ENCODE measurements around the gene FLG2.
"Not testable (repeated sequence)": the region's sequence is repeated elsewhere in the genome, so short reads cannot be mapped to it uniquely, and the experiment has no call there.

The FLG2 gene

DNA sequence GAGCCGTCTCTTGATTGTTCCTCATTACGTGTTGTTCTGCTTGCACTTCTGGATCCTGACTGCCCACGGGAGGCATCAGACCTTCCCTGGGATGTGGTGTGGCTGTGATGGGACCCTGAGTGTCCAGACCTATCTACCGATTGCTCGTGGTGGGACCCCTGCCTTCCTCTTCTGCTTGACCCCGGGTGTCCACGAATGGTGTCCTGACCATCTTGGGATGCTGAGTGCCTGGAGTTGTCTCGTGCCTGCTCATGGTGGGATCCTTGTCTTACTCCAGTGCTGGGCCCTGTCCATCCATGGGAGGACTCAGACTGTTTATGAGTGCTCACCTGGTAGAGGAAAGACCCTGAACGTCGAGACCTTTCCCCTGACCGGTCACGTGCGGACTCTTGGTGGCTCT is 47.6 kb downstream of the FLG2 start:
- DNase-seq (ENCODE audit: low spot score): not testable (repeated sequence)

DNA sequence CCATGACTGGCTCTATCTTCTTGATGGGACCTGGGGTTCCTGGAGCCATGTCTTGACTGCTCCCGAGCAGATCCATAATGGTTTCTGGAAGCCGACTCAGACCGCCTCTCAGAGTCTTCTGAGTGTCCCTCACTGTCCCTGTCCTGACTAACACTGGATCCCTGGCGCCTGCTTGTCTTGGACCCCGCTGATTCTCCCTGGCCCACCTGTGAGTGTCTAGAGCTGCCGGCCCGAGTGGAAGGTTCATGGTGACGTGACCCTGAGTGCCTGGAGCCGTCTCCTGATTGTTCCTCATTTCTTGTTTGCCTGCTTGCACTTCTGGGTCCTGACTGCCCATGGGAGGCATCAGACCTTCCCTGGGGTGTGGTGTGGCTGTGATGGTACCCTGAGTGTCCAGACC is 49.9 kb downstream of the FLG2 start:
- no peak for DNase-seq (ENCODE audit: low spot score)

DNA sequence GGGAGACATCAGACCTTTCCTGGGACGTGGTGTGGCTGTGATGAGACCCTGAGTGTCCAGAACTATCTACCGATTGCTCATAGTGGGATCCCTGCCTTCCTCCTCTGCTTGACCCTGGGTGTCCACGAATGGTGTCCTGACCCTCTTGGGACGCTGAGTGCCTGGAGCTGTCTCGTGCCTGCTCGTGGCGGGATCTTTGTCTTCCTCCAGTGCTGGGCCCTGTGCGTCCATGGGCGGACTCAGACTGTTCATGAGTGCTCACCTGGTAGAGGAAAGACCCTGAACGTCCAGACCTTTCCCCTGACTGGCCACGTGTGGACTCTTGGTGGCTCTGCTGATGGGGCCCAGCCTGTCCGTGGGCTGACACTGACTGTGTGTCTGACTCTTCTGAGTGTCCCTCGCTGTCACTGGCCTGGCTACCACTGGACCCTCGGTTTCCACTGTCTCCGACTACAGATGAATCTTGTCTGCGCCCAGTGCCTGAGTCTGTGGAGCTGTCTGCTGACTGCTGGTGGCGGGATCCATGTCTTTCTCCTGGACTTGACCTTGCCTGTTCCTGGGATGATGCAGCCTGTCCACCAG is 50.4 kb downstream of the FLG2 start:
- DNase-seq (ENCODE audit: low spot score): not testable (repeated sequence)

DNA sequence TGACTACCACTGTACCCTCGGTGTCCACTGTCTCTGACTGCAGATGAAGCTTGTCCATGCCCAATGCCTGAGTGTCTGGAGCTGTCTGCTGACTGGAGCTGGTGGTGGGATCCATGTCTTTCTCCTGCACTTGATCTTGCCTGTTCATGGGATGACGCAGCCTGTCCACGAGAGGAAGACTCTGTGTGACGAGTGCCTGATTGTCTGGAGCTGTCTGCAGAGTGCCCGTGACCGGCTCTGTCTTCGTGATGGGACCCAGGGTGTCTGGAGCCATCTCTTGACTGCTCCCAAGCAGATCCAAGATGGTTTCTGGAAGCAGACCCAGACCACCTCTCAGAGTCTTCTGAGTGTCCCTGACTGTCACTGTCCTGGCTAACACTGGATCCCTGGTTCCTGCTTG is 51.0 kb downstream of the FLG2 start:
- not testable (repeated sequence) for DNase-seq (ENCODE audit: low spot score)

DNA sequence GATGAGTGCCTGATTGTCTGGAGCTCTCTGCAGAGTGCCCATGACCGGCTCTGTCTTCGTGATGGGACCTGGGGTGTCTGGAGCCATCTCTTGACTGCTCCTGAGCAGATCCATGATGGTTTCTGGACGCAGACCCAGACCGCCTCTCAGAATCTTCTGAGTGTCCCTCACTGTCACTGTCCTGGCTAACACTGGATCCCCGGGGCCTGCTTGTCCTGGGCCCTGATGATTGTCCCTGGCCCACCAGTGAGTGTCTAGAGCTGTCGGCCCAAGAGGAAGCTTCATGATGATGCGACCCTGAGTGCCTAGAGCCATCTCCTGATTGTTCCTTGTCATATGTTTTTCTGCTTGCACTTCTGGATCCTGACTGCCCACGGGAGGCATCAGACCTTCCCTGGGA is 51.8 kb downstream of the FLG2 start:
- DNase-seq (ENCODE audit: low spot score): not testable (repeated sequence)

DNA sequence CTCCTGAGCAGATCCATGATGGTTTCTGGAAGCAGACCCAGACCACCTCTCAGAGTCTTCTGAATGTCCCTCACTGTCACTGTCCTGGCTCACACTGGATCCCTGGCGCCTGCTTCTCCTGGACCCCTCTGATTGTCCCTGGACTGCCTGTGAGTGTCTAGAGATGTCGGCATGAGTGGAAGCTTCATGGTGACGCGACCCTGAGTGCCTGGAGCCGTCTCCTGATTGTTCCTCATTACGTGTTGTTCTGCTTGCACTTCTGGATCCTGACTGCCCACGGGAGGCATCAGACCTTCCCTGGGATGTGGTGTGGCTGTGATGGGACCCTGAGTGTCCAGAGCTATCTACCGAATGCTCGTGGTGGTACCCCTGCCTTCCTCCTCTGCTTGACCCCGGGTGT is 53.7 kb downstream of the FLG2 start:
- not testable (repeated sequence) for DNase-seq (ENCODE audit: low spot score)

DNA sequence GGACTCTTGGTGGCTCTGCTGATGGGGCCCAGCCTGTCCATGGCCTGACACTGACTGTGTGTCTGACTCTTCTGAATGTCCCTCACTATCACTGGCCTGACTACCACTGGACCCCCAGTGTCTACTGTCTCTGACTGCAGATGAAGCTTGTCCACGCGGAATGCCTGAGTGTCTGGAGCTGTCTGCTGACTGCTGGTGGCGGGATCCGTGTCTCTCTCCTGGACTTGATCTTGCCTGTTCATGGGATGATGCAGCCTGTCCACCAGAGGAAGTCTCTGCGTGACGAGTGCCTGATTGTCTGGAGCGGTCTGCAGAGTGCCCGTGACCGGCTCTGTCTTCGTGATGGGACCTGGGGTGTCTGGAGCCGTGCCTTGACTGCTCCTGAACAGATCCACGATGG is 55.0 kb downstream of the FLG2 start:
- not testable (repeated sequence) for DNase-seq (ENCODE audit: low spot score)

DNA sequence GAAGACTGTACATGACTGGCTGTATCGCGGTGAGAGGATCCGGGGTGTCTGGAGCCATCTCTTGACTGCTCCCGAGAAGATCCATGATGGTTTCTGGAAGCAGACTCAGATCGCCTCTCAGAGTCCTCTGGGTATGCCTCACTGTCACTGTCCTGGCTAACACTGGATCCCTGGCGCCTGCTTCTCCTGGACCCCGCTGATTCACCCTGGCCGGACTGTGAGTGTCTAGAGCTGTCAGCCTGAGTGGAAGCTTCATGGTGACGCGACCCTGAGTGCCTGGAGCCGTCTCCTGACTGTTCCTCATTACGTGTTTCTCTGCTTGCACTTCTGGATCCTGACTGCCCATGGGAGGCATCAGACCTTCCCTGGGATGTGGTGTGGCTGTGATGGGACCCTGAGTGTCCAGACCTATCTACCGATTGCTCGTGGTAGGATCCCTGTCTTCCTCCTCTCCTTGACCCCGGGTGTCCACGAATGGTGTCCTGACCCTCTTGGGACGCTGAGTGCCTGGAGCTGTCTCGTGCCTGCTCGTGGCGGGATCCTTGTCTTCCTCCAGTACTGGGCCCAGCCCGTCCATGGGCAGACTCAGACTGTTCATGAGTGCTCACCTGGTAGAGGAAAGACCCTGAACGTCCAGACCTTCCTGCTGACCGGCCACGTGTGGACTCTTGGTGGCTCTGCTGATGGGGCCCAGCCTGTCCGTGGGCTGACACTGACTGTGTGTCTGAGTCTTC is 56.5 kb downstream of the FLG2 start:
- DNase-seq (ENCODE audit: low spot score): not testable (repeated sequence)
